AML-193 (cell line): ENCODE data around the gene CYP39A1.
"Not testable (repeated sequence)": the region's sequence is repeated elsewhere in the genome, so short reads cannot be mapped to it uniquely, and the experiment has no call there.

ENCODE experiments used
- DNase-seq, 2 experiments: peaks; one replicate each; lab custom pipeline; 2025; lab: John Stamatoyannopoulos, UW

CYP39A1 gene

GRCh38 chr6:46648869-46649492 is 3.6 kb downstream of the CYP39A1 start:
- DNase-seq = no peak

DNA sequence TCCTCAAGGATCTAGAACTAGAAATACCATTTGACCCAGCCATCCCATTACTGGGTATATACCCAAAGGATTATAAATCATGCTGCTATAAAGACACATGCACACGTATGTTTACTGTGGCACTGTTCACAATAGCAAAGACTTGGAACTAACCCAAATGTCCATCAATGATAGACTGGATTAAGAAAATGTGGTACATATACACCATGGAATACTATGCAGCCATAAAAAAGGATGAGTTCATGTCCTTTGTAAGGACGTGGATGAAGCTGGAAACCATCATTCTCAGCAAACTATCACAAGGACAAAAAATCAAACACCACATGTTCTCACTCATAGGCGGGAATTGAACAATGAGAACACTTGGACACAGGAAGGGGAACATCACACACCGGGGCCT is 4.5 kb downstream of the CYP39A1 start:
- not testable (repeated sequence) for DNase-seq

GRCh38 chr6:46645265-46645664 is 7.4 kb downstream of the CYP39A1 start:
- no peak for DNase-seq

DNA sequence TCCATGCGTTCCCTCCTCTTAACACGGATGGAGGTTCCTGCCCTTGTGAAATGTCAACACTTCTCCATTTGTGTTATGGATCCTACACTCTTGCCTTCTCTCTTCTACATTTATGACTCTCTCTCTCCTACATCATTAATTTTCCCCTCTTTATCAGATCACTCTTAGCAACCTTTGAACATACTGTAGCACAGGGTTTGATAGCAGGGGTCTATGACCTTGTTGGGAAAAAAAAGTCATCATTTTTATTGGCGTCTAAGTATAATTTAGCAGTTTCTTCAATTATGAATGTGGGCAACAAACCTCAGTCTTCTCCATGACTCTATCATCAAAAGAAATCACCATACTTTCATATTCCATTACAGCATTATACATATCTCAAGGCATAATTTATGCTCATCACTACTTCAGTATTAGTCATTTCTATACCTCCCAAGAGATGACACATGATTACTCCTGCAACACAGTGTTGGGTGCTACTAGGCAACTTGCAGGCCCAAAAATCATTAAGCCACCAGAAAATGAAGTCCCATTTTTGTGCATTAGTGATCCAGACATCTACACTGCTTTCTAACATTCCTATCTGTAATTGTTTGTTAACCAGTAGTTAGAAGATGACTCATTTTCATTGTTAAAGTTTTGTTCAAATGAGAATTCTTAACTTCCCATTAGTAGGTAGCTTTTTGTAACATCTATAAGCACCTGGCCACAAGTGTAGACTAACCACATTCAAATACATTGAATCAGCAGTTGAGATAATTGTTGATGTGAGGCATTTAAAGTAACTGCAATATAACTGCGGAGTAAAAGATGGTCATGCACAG is 9.5 kb downstream of the CYP39A1 start:
- no peak for DNase-seq

DNA sequence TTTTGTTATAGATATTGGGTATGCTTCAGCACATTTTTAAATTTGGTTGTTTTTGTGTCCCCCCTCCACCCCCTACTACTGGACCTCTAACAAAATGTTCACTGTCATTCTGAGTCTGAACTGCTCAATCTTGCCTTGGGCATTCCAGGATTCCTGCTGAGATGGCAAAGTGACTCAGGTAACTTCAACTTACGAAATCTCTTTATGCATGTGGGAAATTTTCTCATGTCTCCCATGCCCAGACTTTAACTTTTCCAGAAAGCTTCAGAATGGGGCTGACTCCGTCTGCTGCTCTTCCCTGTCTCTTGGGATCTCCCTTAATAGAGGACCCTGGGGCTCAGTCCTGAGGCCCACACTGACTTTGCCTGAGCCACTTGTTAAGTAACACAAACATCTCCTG is 14.0 kb downstream of the CYP39A1 start:
- no peak for DNase-seq

- DNase-seq = no peak
Measured at GRCh38 chr6:46637933-46638332, 14.7 kb downstream of the CYP39A1 start.

- no peak for DNase-seq
Measured at GRCh38 chr6:46637145-46637544, 15.5 kb downstream of the CYP39A1 start.

- DNase-seq = no peak
Measured at GRCh38 chr6:46635462-46635861, 17.2 kb downstream of the CYP39A1 start.

DNA sequence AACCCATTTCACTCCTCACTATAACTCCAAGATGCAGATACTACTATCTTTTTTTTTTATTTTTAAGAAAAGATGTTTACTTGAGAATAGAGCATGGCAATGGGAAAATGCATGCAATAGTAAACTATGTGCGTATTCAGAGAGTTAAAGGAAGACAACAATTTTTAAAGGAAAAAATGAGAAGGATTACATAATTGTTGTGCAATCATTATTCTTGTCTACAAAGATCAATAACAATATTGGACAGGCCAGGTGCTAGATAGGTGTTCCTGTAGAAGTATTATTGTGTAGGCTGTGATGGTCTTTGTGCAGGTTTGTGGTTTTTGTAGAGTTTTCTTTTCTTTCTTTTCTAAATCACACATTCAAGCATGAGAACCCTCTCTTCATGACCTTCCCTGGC is 20.6 kb downstream of the CYP39A1 start:
- no peak for DNase-seq

DNA sequence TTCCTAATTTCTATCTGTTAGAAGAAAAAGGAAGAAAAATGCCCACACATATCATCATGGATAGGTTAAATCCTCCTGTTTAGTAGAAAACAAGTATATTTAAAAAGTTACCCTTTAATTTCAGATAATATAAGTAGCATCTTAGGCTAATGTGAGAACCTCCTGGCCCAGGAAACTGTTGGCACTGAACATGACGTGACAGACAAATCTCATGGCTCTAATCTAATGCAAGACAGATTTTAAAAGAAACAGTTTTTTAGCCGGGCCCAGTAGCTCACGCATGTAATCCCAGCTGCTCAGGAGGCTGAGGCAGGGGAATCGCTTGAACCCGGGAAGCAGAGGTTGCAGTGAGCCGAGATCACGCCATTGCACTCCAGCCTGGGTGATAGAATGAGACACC is 22.9 kb downstream of the CYP39A1 start:
- DNase-seq = no peak

GRCh38 chr6:46628976-46629375 is 23.6 kb downstream of the CYP39A1 start:
- no peak for DNase-seq

- DNase-seq = no peak
Measured at GRCh38 chr6:46628498-46628897, 24.1 kb downstream of the CYP39A1 start.

DNA sequence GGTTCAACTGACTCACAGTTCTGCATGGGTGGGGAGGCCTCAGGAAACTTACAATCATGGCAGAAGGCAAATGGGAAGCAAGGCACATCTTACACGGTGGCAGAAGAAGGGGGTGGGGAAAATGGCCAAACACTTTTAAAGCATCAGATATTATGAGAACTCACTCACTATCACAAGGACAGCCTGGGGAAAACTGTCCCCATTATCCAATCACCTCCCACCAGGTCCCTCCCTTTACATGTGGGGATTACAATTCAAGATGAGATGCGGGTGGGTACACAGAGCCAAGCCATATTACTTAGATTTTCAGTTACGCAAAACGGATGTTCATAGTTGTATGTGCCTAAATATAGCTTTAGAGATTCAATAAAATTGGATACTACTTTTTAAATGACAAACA is 25.6 kb downstream of the CYP39A1 start:
- no peak for DNase-seq

GRCh38 chr6:46626228-46626909 is 26.2 kb downstream of the CYP39A1 start:
- DNase-seq = peak; percentile 42 to 43

- no peak for DNase-seq
Measured at GRCh38 chr6:46618726-46619125, 33.9 kb downstream of the CYP39A1 start.

DNA sequence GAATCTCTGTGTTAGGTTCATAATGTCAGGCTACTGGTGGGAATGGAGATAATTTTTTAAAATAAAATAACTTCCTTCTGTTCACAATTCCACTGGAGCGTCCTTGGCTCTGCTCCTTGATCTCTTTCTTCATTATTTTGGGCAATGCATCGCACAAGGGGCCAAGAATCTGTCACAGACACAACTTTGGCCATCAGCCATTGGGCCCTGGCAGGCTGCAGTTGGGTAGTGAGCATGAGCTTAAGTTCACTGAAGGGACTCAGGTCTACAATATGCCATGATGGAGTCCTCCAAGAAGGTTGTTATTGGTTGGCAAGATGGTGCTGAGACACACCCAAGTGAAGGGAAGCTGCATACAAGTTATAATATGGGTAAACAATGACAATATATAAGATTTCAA is 40.0 kb downstream of the CYP39A1 start:
- no peak for DNase-seq

DNA sequence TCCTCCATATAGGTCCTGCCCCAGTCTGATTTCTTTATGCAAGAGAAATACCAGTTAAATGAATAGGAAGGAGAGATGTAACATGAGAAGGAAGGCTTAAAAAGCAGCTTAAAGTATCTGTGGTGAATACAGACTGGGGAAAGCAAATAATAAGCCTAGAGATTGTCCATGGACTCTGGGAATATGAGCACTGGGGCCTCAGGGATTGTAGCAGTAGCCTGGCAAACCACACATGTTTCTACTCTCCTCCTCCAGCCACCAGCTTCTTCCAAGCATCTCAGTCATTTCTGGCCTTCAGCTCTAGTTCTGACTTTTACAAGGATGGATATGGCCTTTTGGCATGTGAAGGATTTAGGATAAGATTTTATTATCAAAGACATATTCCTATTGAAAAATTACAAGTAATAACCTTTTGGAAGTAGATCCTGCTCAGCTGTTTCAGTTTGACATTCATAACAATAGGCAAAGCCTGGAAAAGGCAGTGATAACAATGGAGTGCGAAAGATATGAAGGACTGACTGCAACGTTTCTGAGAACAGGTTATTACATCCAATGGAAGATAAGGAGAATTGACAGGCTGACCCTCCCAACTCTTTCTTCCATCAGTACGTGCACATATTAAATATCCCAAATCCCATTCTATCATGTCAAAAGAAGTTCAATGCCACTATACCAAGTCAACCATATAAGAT is 41.6 kb downstream of the CYP39A1 start:
- DNase-seq = no peak

- no peak for DNase-seq
Measured at GRCh38 chr6:46606338-46606737, 46.3 kb downstream of the CYP39A1 start.

DNA sequence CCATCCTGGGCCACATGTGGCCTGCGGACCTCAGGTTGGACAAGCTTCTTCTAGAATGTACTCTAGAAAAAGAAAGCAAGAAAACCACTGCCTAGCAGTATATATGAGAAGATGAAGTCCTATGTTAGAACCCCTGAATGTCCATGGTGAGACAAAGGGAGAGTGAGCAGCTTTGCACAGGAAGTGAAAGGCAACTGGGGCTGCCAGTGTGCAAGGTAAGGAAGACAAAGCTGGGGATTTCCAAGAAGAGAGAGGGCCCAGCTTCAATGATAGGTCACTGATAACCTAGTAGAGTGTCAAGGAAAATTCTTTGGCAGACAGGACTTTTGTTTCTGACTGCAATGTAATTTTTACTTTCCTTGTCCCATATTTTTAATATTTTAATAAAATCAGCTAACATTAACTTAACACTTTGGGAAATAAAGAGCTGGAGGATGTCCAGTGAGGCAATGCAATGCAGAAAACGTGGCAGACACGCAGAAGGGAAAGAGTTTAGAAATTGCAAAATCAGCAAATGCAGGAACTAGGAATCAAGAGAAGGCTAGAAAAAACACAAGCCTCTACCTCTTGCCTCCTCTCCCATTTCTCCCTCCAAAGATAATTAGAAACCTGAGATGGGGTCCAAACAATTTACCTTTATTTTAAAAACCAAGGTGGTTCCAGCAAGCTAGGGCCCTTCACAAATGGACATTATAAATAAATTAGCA is 47.4 kb downstream of the CYP39A1 start:
- no peak for DNase-seq

GRCh38 chr6:46598215-46598614 is 54.4 kb downstream of the CYP39A1 start:
- no peak for DNase-seq

GRCh38 chr6:46592740-46593139 is 59.9 kb downstream of the CYP39A1 start:
- DNase-seq = no peak

- no peak for DNase-seq
Measured at GRCh38 chr6:46592046-46592445, 60.6 kb downstream of the CYP39A1 start.
